HepG2 (cell line): Measurements from ENCODE around the gene KCND3. TPM values are rescaled to one million over a fixed set of nuclear protein-coding genes. Genes with fewer than 3 reads are reported as not detected.

ENCODE experiments used
- ATF7 ChIP-seq, 2 experiments: fragments of 450-650 bp in 1 of 2; sonication (generic) in 1 of 2; formaldehyde crosslinking in 1 of 2; IDR thresholded peaks; 2 replicates each; pipeline versions ENCODE4 v1.4.0 to v1.6.1; 2016 to 2020; ENCODE audit warnings: antibody characterized with exemption in 1 of 2, mild to moderate bottlenecking in 1 of 2, missing genetic modification reagents in 1 of 2
- CCDC6 ChIP-seq: sonication (generic); formaldehyde crosslinking; IDR thresholded peaks from 2 replicates; pipeline ENCODE4 v1.8.1; 2022; ENCODE audit warnings: mild to moderate bottlenecking, missing genetic modification reagents, moderate library complexity
- CREM ChIP-seq, 2 experiments: sonication (generic) in 1 of 2; formaldehyde crosslinking in 1 of 2; IDR thresholded peaks; 2 replicates each; pipeline versions ENCODE4 v1.4.0 to v1.6.1; 2016 to 2020; ENCODE audit warnings: antibody characterized with exemption in 1 of 2, mild to moderate bottlenecking in 1 of 2, missing genetic modification reagents in 1 of 2
- ETV5 ChIP-seq: IDR thresholded peaks from 2 replicates; pipeline ENCODE4 v1.6.1; 2018; ENCODE audit warnings: missing biosample characterization, missing genetic modification reagents, inconsistent platforms, borderline replicate concordance
- FOXP1 ChIP-seq, 2 experiments: fragments of 450-650 bp in 1 of 2; IDR thresholded peaks; 2 replicates each; pipeline ENCODE4 v1.6.1; 2017 to 2018; ENCODE audit warnings: antibody characterized with exemption in 1 of 2
- GABPA ChIP-seq, 2 experiments: IDR thresholded peaks; 2 replicates each; pipeline ENCODE4 v1.6.1; 2011 to 2016; ENCODE audit warnings: low read depth in 2 of 2, low read length in 1 of 2, missing biosample characterization in 1 of 2, missing genetic modification characterization in 1 of 2
- GTF3A ChIP-seq: sonication (generic); formaldehyde crosslinking; conservative IDR thresholded peaks from 2 replicates; pipeline ENCODE4 v1.4.0; 2020; ENCODE audit warnings: mild to moderate bottlenecking, missing genetic modification reagents
- IRX3 ChIP-seq: sonication (generic); formaldehyde crosslinking; IDR thresholded peaks from 2 replicates; pipeline ENCODE4 v1.8.1; 2023; ENCODE audit warnings: mild to moderate bottlenecking, low read depth, missing genetic modification reagents, borderline replicate concordance
- MXI1 ChIP-seq: IDR thresholded peaks from 3 replicates; pipeline ENCODE4 v1.6.1; 2012; ENCODE audit warnings: low read depth, low read length, inconsistent platforms, borderline replicate concordance
- NFIC ChIP-seq: IDR thresholded peaks from 2 replicates; pipeline ENCODE4 v1.6.1; 2012; ENCODE audit warnings: mild to moderate bottlenecking, low read length, inconsistent platforms
- ONECUT2 ChIP-seq: sonication (generic); formaldehyde crosslinking; IDR thresholded peaks from 2 replicates; pipeline ENCODE4 v1.4.0; 2020; ENCODE audit warnings: missing genetic modification reagents
- PCBP2 ChIP-seq: fragments of 200-400 bp; formaldehyde crosslinking; optimal IDR thresholded peaks from 2 replicates; pipeline ENCODE3; 2018; ENCODE audit warnings: low read length, low read depth; ENCODE audit not compliant: poor library complexity, severe bottlenecking
- PHF20 ChIP-seq: sonication (generic); formaldehyde crosslinking; IDR thresholded peaks from 2 replicates; pipeline ENCODE4 v1.5.0; 2020; ENCODE audit warnings: mild to moderate bottlenecking, missing genetic modification reagents
- POLR2A ChIP-seq, 2 experiments: IDR thresholded peaks; 2 replicates each; pipeline ENCODE4 v1.6.1; 2011; ENCODE audit warnings: low read depth in 2 of 2, low read length in 2 of 2, mild to moderate bottlenecking in 1 of 2, moderate library complexity in 1 of 2; ENCODE audit not compliant: insufficient read depth in 1 of 2
- RAD51 ChIP-seq: fragments of 450-650 bp; IDR thresholded peaks from 2 replicates; pipeline ENCODE4 v1.6.1; 2016; ENCODE audit warnings: borderline replicate concordance
- TOE1 ChIP-seq: sonication (generic); formaldehyde crosslinking; IDR thresholded peaks from 2 replicates; pipeline ENCODE4 v1.4.0; 2020; ENCODE audit warnings: mild to moderate bottlenecking, missing genetic modification reagents
- U2AF2 ChIP-seq: fragments of 200-400 bp; formaldehyde crosslinking; IDR thresholded peaks from 2 replicates; pipeline ENCODE4 v1.6.1; 2017; ENCODE audit warnings: low read depth, mild to moderate bottlenecking, low read length
- ZNF501 ChIP-seq: sonication (generic); formaldehyde crosslinking; IDR thresholded peaks from 2 replicates; pipeline ENCODE4 v1.5.1; 2020; ENCODE audit warnings: mild to moderate bottlenecking, moderate library complexity, missing genetic modification reagents
- ZNF644 ChIP-seq: IDR thresholded peaks from 2 replicates; pipeline ENCODE4 v1.6.1; 2016; ENCODE audit warnings: low read depth
- ZNF850 ChIP-seq: sonication (generic); formaldehyde crosslinking; conservative IDR thresholded peaks from 2 replicates; pipeline ENCODE4 v1.9.0; 2021; ENCODE audit warnings: mild to moderate bottlenecking, missing genetic modification reagents
- ZSCAN22 ChIP-seq: sonication (generic); formaldehyde crosslinking; IDR thresholded peaks from 2 replicates; pipeline ENCODE4 v1.4.0; 2020; ENCODE audit warnings: mild to moderate bottlenecking, missing genetic modification reagents
- ZSCAN30 ChIP-seq: sonication (generic); formaldehyde crosslinking; IDR thresholded peaks from 2 replicates; pipeline ENCODE4 v1.5.0; 2020; ENCODE audit warnings: mild to moderate bottlenecking, missing genetic modification reagents
- polyA plus RNA-seq, 8 experiments: library from polyadenylated mRNA; depleted of rRNA in 3 of 8; stranded (reverse) in 7 of 8; unstranded in 1 of 8; fragments of >200 nt; fragmentation: Illumina TruSeq in 4 of 8; extraction: Trizol in 4 of 8; gene quantifications; 2 replicates each; pipeline versions ENCODE4 v1.2.1 to v1.2.3, GENCODE V29; 2011 to 2016; ENCODE audit warnings: low read depth in 4 of 8, missing spikeins in 1 of 8, mixed read lengths in 1 of 8; ENCODE audit not compliant: insufficient read depth in 1 of 8
- total RNA-seq, 5 experiments: library from RNA; depleted of rRNA; stranded (reverse); fragments of >200 nt; fragmentation: Illumina TruSeq; extraction: Trizol; gene quantifications; 2 replicates each; pipeline ENCODE4 v1.2.3, GENCODE V29; 2016; ENCODE audit warnings: low read depth in 1 of 5
- TF ChIP-seq, protein P1 (sequence below): IDR thresholded peaks from 2 replicates; pipeline ENCODE4 v1.6.1; 2018; ENCODE audit warnings: missing genetic modification reagents, mild to moderate bottlenecking, missing compliant biosample characterization
- TF ChIP-seq, protein P2 (sequence below): sonication (generic); formaldehyde crosslinking; IDR thresholded peaks from 2 replicates; pipeline ENCODE4 v1.5.0; 2020; ENCODE audit warnings: missing genetic modification reagents
- TF ChIP-seq, protein P3 (sequence below): sonication (generic); formaldehyde crosslinking; IDR thresholded peaks from 2 replicates; pipeline ENCODE4 v1.8.0; 2022; ENCODE audit warnings: missing genetic modification reagents, mild to moderate bottlenecking, moderate library complexity, borderline replicate concordance
- TF ChIP-seq, protein P4 (sequence below): sonication (generic); formaldehyde crosslinking; IDR thresholded peaks from 2 replicates; pipeline ENCODE4 v1.8.0; 2022; ENCODE audit warnings: missing genetic modification reagents, low read depth, mild to moderate bottlenecking, borderline replicate concordance

Gene KCND3
- total and polyA plus RNA-seq, 2 of the 13 experiments (the other 11 are each of a cell fraction or from before 2014, with no cell fraction given) = 0.04 TPM; not detected in 1

DNA sequence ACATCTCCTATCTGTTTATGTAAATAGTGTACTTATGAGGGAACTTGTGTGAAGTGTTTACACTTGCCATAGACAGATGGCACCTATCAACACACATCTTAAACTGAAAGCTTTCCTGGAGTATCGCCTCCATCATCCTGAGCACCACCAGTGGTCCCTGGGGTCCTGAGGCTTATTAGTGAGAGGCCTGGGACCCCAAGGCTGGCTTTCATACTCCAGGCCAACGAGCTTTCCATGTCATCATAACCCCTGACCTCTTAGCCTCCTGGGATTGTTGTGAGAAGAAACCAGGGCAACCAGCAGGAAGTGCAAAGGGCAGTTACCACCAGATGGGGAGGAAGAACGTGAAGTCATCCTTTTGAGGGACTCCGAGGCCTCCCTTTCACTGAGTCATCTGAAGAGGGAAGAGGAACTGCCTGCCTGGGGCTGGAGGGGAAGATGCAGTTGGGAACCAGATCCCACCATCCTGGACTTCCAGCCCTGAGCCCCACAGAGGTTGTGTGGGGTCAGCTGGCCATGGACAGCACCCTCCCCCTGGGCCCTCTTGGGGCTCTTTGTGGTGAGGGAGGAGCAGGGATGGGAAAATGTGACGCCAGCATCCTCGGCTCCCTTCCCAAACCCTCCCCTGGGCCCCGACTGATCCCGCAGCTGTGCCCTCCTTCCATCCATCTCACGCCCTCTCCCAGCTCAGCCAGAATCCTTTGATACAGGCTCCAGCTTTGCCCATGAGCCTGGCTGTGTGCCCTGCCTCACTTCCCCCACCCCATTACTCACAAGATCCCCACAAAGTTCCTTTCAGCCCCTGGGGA is 256.1 kb downstream of the KCND3 start (continued):
- peak; percentile 38; the same call in 1 of the 2 replicates for TF ChIP-seq ZNF644 (CRISPR knock-in tag)
- TF ChIP-seq POLR2A (IDR thresholded peaks at IDR 0.05; ENCODE audit: insufficient read depth in 1 of 2, low read depth in 2 of 2, low read length in 2 of 2) = peak in 1 of 2 experiments; percentile 49; a peak in 1 of 4 replicates
- no peak for TF ChIP-seq TOE1
- no peak for TF ChIP-seq PCBP2
- TF ChIP-seq IRX3 (CRISPR knock-in tag) = no peak
- peak; percentile 36; the same call in 1 of the 2 replicates for TF ChIP-seq CCDC6 (CRISPR knock-in tag)
- TF ChIP-seq, protein P1, sequence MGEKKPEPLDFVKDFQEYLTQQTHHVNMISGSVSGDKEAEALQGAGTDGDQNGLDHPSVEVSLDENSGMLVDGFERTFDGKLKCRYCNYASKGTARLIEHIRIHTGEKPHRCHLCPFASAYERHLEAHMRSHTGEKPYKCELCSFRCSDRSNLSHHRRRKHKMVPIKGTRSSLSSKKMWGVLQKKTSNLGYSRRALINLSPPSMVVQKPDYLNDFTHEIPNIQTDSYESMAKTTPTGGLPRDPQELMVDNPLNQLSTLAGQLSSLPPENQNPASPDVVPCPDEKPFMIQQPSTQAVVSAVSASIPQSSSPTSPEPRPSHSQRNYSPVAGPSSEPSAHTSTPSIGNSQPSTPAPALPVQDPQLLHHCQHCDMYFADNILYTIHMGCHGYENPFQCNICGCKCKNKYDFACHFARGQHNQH = peak; percentile 49; the same call in 1 of the 2 replicates
- no peak for TF ChIP-seq U2AF2
- peak; percentile 90; the same call in 1 of the 3 replicates for TF ChIP-seq MXI1
- TF ChIP-seq, protein P2, sequence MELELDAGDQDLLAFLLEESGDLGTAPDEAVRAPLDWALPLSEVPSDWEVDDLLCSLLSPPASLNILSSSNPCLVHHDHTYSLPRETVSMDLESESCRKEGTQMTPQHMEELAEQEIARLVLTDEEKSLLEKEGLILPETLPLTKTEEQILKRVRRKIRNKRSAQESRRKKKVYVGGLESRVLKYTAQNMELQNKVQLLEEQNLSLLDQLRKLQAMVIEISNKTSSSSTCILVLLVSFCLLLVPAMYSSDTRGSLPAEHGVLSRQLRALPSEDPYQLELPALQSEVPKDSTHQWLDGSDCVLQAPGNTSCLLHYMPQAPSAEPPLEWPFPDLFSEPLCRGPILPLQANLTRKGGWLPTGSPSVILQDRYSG (CRISPR knock-in tag) = no peak
- no peak for TF ChIP-seq ONECUT2
- TF ChIP-seq, protein P3, sequence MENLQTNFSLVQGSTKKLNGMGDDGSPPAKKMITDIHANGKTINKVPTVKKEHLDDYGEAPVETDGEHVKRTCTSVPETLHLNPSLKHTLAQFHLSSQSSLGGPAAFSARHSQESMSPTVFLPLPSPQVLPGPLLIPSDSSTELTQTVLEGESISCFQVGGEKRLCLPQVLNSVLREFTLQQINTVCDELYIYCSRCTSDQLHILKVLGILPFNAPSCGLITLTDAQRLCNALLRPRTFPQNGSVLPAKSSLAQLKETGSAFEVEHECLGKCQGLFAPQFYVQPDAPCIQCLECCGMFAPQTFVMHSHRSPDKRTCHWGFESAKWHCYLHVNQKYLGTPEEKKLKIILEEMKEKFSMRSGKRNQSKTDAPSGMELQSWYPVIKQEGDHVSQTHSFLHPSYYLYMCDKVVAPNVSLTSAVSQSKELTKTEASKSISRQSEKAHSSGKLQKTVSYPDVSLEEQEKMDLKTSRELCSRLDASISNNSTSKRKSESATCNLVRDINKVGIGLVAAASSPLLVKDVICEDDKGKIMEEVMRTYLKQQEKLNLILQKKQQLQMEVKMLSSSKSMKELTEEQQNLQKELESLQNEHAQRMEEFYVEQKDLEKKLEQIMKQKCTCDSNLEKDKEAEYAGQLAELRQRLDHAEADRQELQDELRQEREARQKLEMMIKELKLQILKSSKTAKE (CRISPR knock-in tag) = no peak
- no peak for TF ChIP-seq FOXP1 (IDR thresholded peaks at IDR 0.05)
- TF ChIP-seq FOXP1 (CRISPR knock-in tag; IDR thresholded peaks at IDR 0.05) = peak; percentile 56
- TF ChIP-seq ZSCAN30 = no peak
- TF ChIP-seq ZSCAN22 (CRISPR knock-in tag) = no peak
- TF ChIP-seq NFIC = no peak
- peak; percentile 63 for TF ChIP-seq ATF7 (IDR thresholded peaks at IDR 0.05)
- TF ChIP-seq ATF7 (CRISPR knock-in tag; IDR thresholded peaks at IDR 0.05) = peak; percentile 80
- TF ChIP-seq ETV5 (CRISPR knock-in tag) = peak; percentile 98
- TF ChIP-seq GTF3A (CRISPR knock-in tag) = no peak
- 0 out of 2 replicates have a peak, but pooled peaks have one; percentile 40 for TF ChIP-seq ZNF501 (CRISPR knock-in tag)
- no peak for TF ChIP-seq RAD51
- no peak for TF ChIP-seq GABPA (IDR thresholded peaks at IDR 0.05; ENCODE audit: low read depth, low read length)
- peak; percentile 75 for TF ChIP-seq GABPA (CRISPR knock-in tag; IDR thresholded peaks at IDR 0.05; ENCODE audit: low read depth)
- TF ChIP-seq, protein P4, sequence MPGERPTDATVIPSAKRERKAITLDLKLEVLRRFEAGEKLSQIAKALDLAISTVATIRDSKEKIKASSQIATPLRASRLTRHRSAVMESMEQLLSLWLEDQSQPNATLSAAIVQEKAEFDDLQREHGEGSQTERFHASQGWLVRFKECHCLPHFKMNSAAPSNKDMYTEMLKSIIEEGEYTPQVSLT (CRISPR knock-in tag) = no peak
- no peak for TF ChIP-seq ZNF850 (CRISPR knock-in tag)
- peak; percentile 32; the same call in 1 of the 2 replicates for TF ChIP-seq PHF20
- no peak; the same call in 1 of the 2 replicates for TF ChIP-seq CREM (IDR thresholded peaks at IDR 0.05)
- no peak for TF ChIP-seq CREM (CRISPR knock-in tag; IDR thresholded peaks at IDR 0.05)
